Adrenal gland (tissue), 5 donors: ENCODE results near the gene RUFY1.

ENCODE experiments used
- POLR2A ChIP-seq, 2 donors: fragments of 450-650 bp; IDR thresholded peaks; one replicate each; pipeline ENCODE4 v1.6.1; 2017; ENCODE audit warnings: antibody characterized with exemption in 2 of 2, mild to moderate bottlenecking in 2 of 2, moderate library complexity in 1 of 2
- TF ChIP-seq, protein P1 (sequence below), 6 experiments: fragments of 450-650 bp in 4 of 6; fragments of 200-600 bp in 2 of 6; sonication (generic) in 1 of 6; IDR thresholded peaks; 1 replicate in 5 of 6; 2 replicates in 1 of 6; pipeline versions ENCODE4 v1.5.1 to v1.8.0; 2016 to 2021; ENCODE audit warnings: antibody characterized with exemption in 6 of 6, mild to moderate bottlenecking in 2 of 6, moderate library complexity in 1 of 6
- donor health status: DM: no; HTN: no; CAD: no.

DNA sequence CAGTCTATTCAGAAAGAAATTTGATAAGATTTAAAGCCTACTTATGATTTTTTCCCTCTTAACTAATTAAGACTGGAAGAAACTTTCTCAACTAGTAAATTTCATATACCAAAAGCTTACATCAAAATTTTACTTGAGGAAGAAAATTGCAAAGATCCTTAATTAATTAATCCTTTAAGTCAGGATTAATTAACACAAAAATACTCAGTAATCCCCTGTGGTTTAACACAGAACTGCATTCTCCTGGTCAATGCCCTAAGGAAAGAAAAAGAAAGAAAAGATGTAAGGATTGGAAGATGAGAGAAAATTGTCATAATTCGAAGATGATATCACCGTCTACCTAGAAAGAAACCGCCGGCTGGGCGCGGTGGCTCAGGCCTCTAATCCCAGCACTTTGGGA, 17.3 kb upstream of the RUFY1 start:
- TF ChIP-seq POLR2A (IDR thresholded peaks at IDR 0.05), result no peak
- TF ChIP-seq, protein P1, sequence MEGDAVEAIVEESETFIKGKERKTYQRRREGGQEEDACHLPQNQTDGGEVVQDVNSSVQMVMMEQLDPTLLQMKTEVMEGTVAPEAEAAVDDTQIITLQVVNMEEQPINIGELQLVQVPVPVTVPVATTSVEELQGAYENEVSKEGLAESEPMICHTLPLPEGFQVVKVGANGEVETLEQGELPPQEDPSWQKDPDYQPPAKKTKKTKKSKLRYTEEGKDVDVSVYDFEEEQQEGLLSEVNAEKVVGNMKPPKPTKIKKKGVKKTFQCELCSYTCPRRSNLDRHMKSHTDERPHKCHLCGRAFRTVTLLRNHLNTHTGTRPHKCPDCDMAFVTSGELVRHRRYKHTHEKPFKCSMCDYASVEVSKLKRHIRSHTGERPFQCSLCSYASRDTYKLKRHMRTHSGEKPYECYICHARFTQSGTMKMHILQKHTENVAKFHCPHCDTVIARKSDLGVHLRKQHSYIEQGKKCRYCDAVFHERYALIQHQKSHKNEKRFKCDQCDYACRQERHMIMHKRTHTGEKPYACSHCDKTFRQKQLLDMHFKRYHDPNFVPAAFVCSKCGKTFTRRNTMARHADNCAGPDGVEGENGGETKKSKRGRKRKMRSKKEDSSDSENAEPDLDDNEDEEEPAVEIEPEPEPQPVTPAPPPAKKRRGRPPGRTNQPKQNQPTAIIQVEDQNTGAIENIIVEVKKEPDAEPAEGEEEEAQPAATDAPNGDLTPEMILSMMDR (IDR thresholded peaks at IDR 0.05), result no peak
